Limb (tissue), 2 donors: ENCODE data around the gene CECR2.

Source experiments
- DNase-seq, 2 donors: peaks; one replicate each; pipeline ENCODE4 v3.0.0-alpha.2; 2016; ENCODE audit errors: extremely low spot score in 2 of 2

Gene CECR2

GRCh38 chr22:17569971-17570511, 200.8 kb downstream of the CECR2 start:
- no peak for DNase-seq

GRCh38 chr22:17570851-17571631, 201.8 kb downstream of the CECR2 start:
- DNase-seq, result peak; percentile 43 to 72

- DNase-seq, result no peak
These were observed 205.9 kb downstream of the CECR2 start for GRCh38 chr22:17575151-17575550.

GRCh38 chr22:17575681-17576080, 206.4 kb downstream of the CECR2 start:
- no peak for DNase-seq

GRCh38 chr22:17576470-17576869, 207.2 kb downstream of the CECR2 start:
- no peak for DNase-seq

GRCh38 chr22:17578136-17578754, 209.0 kb downstream of the CECR2 start:
- DNase-seq, result peak; percentile 49 to 53

- DNase-seq, result no peak
These were observed 210.3 kb downstream of the CECR2 start for GRCh38 chr22:17579535-17579981.

GRCh38 chr22:17580441-17581031, 211.3 kb downstream of the CECR2 start:
- DNase-seq, result no peak

GRCh38 chr22:17581056-17581455, 211.8 kb downstream of the CECR2 start:
- DNase-seq, result no peak

- no peak for DNase-seq
These were observed 212.4 kb downstream of the CECR2 start for GRCh38 chr22:17581631-17582030.

- DNase-seq, result no peak
These were observed 213.9 kb downstream of the CECR2 start for GRCh38 chr22:17583151-17583550.

GRCh38 chr22:17586831-17587440, 217.7 kb downstream of the CECR2 start:
- DNase-seq, result no peak

GRCh38 chr22:17587629-17588028, 218.4 kb downstream of the CECR2 start:
- DNase-seq, result no peak

GRCh38 chr22:17588606-17589005, 219.3 kb downstream of the CECR2 start:
- no peak for DNase-seq

- no peak for DNase-seq
These were observed 220.6 kb downstream of the CECR2 start for GRCh38 chr22:17589810-17590375.

GRCh38 chr22:17590586-17590985, 221.3 kb downstream of the CECR2 start:
- no peak for DNase-seq

GRCh38 chr22:17592201-17592600, 222.9 kb downstream of the CECR2 start:
- no peak for DNase-seq

GRCh38 chr22:17596226-17596625, 227.0 kb downstream of the CECR2 start:
- no peak for DNase-seq

- no peak for DNase-seq
These were observed 228.0 kb downstream of the CECR2 start for GRCh38 chr22:17597217-17597616.

- no peak for DNase-seq
These were observed 229.1 kb downstream of the CECR2 start for GRCh38 chr22:17598318-17598717.

GRCh38 chr22:17601031-17601430, 231.8 kb downstream of the CECR2 start:
- DNase-seq, result no peak

GRCh38 chr22:17603668-17604067, 234.4 kb downstream of the CECR2 start:
- DNase-seq, result no peak
